OCI-LY1 (cell line): ENCODE results near the gene CCDC150.

Source experiments
- CTCF ChIP-seq: fragments of 200-600 bp; sonication (generic), shearing (Covaris generic); IDR thresholded peaks from 2 replicates; pipeline ENCODE4 v1.5.1; 2017; ENCODE audit warnings: mild to moderate bottlenecking, antibody characterized with exemption, low read length, moderate library complexity, mixed read lengths
- EZH2 ChIP-seq: fragments of 200-600 bp; sonication (generic), shearing (Covaris generic); IDR thresholded peaks from 2 replicates; pipeline ENCODE4 v1.8.0; 2017; ENCODE audit warnings: borderline replicate concordance, mixed run types, mild to moderate bottlenecking, antibody characterized with exemption, low read length, moderate library complexity, mixed read lengths

GRCh38 chr2:196597531-196597930 is 42.0 kb upstream of the CCDC150 start:
- TF ChIP-seq CTCF (no peak), EZH2 (no peak)
